Type B pancreatic cell (in vitro differentiated cells): ENCODE results near the gene BTBD1. TPM values are rescaled to one million over a fixed set of nuclear protein-coding genes. Genes with fewer than 3 reads are reported as not detected.

Experiments
- DNase-seq: peaks from one replicate; pipeline ENCODE4 v3.0.0; 2021; ENCODE audit warnings: mixed read lengths; ENCODE audit not compliant: unreplicated experiment; ENCODE audit errors: extremely low spot score
- H3K27ac Mint-ChIP-seq: 2 replicates; pipeline ENCODE4 v1.8.0; 2021; ENCODE audit warnings: mild to moderate bottlenecking, mixed read lengths
- H3K27me3 Mint-ChIP-seq: 2 replicates; pipeline ENCODE4 v1.8.0; 2021; ENCODE audit warnings: mixed read lengths
- H3K36me3 Mint-ChIP-seq: 2 replicates; pipeline ENCODE4 v1.8.0; 2021; ENCODE audit warnings: mixed read lengths
- H3K4me1 Mint-ChIP-seq: one replicate; pipeline ENCODE4 v1.8.0; 2021; ENCODE audit warnings: mixed read lengths; ENCODE audit not compliant: unreplicated experiment
- H3K4me3 Mint-ChIP-seq: 2 replicates; pipeline ENCODE4 v1.8.0; 2021; ENCODE audit warnings: mild to moderate bottlenecking, mixed read lengths
- H3K9me3 Mint-ChIP-seq: 2 replicates; pipeline ENCODE4 v1.8.0; 2021; ENCODE audit warnings: mixed read lengths
- CTCF ChIP-seq: fragments of 200-600 bp; sonication (generic); conservative IDR thresholded peaks from 2 replicates; pipeline ENCODE4 v1.5.0; 2021; ENCODE audit warnings: antibody characterized with exemption, mild to moderate bottlenecking
- total RNA-seq: library from RNA; stranded (reverse); gene quantifications from 2 replicates; pipeline ENCODE4 v1.2.1, GENCODE V29; 2021; ENCODE audit warnings: low replicate concordance

The BTBD1 gene
- total RNA-seq, 1 donor from 2014 or later, result 40.7 TPM

GRCh38 chr15:82972990-82973389 lies 94.1 kb downstream of the BTBD1 start:
- TF ChIP-seq CTCF, result no peak
- Mint-ChIP-seq H3K4me1 (no peaks in the 10 kb centered on the region), H3K27me3 (no peaks in the 10 kb centered on the region), H3K4me3 (no peak overlapping the region), H3K36me3 (no peaks in the 10 kb centered on the region), H3K27ac (no peak overlapping the region), H3K9me3 (no peaks in the 10 kb centered on the region)
- DNase-seq, result no peak

GRCh38 chr15:82971218-82971984 lies 95.7 kb downstream of the BTBD1 start:
- Mint-ChIP-seq H3K4me3 (no peak overlapping the region), H3K4me1 (no peaks in the 10 kb centered on the region), H3K9me3 (no peaks in the 10 kb centered on the region), H3K36me3 (no peaks in the 10 kb centered on the region), H3K27ac (no peak overlapping the region), H3K27me3 (no peaks in the 10 kb centered on the region)
- no peak for DNase-seq
- no peak for TF ChIP-seq CTCF

- H3K36me3 Mint-ChIP-seq, result no peaks in the 10 kb centered on the region
- no peak overlapping the region for H3K27ac Mint-ChIP-seq
- no peaks in the 10 kb centered on the region for H3K4me1 Mint-ChIP-seq
- no peaks in the 10 kb centered on the region for H3K27me3 Mint-ChIP-seq
- no peak for TF ChIP-seq CTCF
- DNase-seq, result no peak
- H3K9me3 Mint-ChIP-seq, result no peaks in the 10 kb centered on the region
- H3K4me3 Mint-ChIP-seq, result no peak overlapping the region
Measured at GRCh38 chr15:82970696-82971095, 96.4 kb downstream of the BTBD1 start.

GRCh38 chr15:82970078-82970686 lies 96.9 kb downstream of the BTBD1 start:
- no peaks in the 10 kb centered on the region for H3K36me3 Mint-ChIP-seq
- no peaks in the 10 kb centered on the region for H3K4me1 Mint-ChIP-seq
- TF ChIP-seq CTCF, result no peak
- no peak overlapping the region for H3K27ac Mint-ChIP-seq
- no peak for DNase-seq
- H3K4me3 Mint-ChIP-seq, result no peak overlapping the region
- no peaks in the 10 kb centered on the region for H3K9me3 Mint-ChIP-seq
- no peaks in the 10 kb centered on the region for H3K27me3 Mint-ChIP-seq

GRCh38 chr15:82969353-82969752 lies 97.7 kb downstream of the BTBD1 start:
- Mint-ChIP-seq H3K36me3 (no peaks in the 10 kb centered on the region), H3K4me1 (no peaks in the 10 kb centered on the region), H3K27ac (no peak overlapping the region), H3K9me3 (no peaks in the 10 kb centered on the region), H3K27me3 (no peaks in the 10 kb centered on the region), H3K4me3 (no peak overlapping the region)
- DNase-seq, result no peak
- no peak for TF ChIP-seq CTCF
